BE2C (cell line): ENCODE data around the gene MXD4. TPM values are rescaled to one million over a fixed set of nuclear protein-coding genes. Genes with fewer than 3 reads are reported as not detected.

Source experiments
- DNase-seq: peaks from one replicate; pipeline ENCODE4 v3.0.0-alpha.2; 2020
- H3K27me3 ChIP-seq: fragments of 250-450 bp; sonication (Bioruptor Pico); 2 replicates; pipeline ENCODE4 v1.5.1; 2020; ENCODE audit warnings: mild to moderate bottlenecking
- H3K36me3 ChIP-seq: fragments of 250-450 bp; sonication (Bioruptor Pico); 2 replicates; pipeline ENCODE4 v1.5.1; 2020; ENCODE audit warnings: mild to moderate bottlenecking
- H3K4me1 ChIP-seq: fragments of 250-450 bp; sonication (Bioruptor Pico); 2 replicates; pipeline ENCODE4 v1.5.1; 2020
- H3K4me3 ChIP-seq: 2 replicates; pipeline ENCODE4 v1.5.1; 2011; ENCODE audit warnings: low read depth, low read length
- H3K9me3 ChIP-seq: fragments of 250-450 bp; sonication (Bioruptor Pico); 2 replicates; pipeline ENCODE4 v1.5.1; 2020
- CTCF ChIP-seq: IDR thresholded peaks from 2 replicates; pipeline ENCODE4 v1.5.1; 2012; ENCODE audit warnings: mild to moderate bottlenecking, low read depth, low read length
- polyA plus RNA-seq: library from polyadenylated mRNA; unstranded; fragments of >200 nt; gene quantifications from one replicate; pipeline ENCODE4 v1.2.1, GENCODE V29; 2012; ENCODE audit warnings: low read depth, missing spikeins; ENCODE audit not compliant: insufficient read length, insufficient read depth

The MXD4 gene
- polyA plus RNA-seq: 37.7 TPM

GRCh38 chr4:2261853-2262144, at the start of gene MXD4:
MXD4 (minus strand) TSS chr4:2262109; CDS start chr4:2261980, 129 bp downstream.
- Histone ChIP-seq H3K4me3 (peak within 1 kb of the TSS; percentile 75), H3K36me3 (peaks cover 22% of the 10 kb centered on the region), H3K4me1 (no peaks in the 10 kb centered on the region), H3K27me3 (no peaks in the 10 kb centered on the region), H3K9me3 (no peaks in the 10 kb centered on the region)
- DNase-seq: no peak
- TF ChIP-seq CTCF: no peak

- no peak for DNase-seq
- H3K9me3 ChIP-seq: no peaks in the 10 kb centered on the region
- no peaks in the 10 kb centered on the region for H3K4me1 ChIP-seq
- no peaks in the 10 kb centered on the region for H3K36me3 ChIP-seq
- no peak overlapping the region for H3K4me3 ChIP-seq
- no peaks in the 10 kb centered on the region for H3K27me3 ChIP-seq
- no peak for TF ChIP-seq CTCF
Observed at GRCh38 chr4:2306773-2307410, 45.0 kb upstream of the MXD4 start.

GRCh38 chr4:2305766-2306501, 44.0 kb upstream of the MXD4 start:
- DNase-seq: no peak
- Histone ChIP-seq H3K4me1 (no peaks in the 10 kb centered on the region), H3K27me3 (no peaks in the 10 kb centered on the region), H3K36me3 (no peaks in the 10 kb centered on the region), H3K4me3 (no peak overlapping the region), H3K9me3 (no peaks in the 10 kb centered on the region)
- TF ChIP-seq CTCF: no peak

GRCh38 chr4:2304877-2305561, 43.1 kb upstream of the MXD4 start:
- H3K4me1 ChIP-seq: no peaks in the 10 kb centered on the region
- no peak overlapping the region for H3K4me3 ChIP-seq
- no peaks in the 10 kb centered on the region for H3K9me3 ChIP-seq
- no peaks in the 10 kb centered on the region for H3K36me3 ChIP-seq
- no peak for DNase-seq
- H3K27me3 ChIP-seq: no peaks in the 10 kb centered on the region
- no peak for TF ChIP-seq CTCF

- no peak for DNase-seq
- Histone ChIP-seq H3K27me3 (no peaks in the 10 kb centered on the region), H3K4me3 (no peak overlapping the region), H3K9me3 (no peaks in the 10 kb centered on the region), H3K4me1 (no peaks in the 10 kb centered on the region), H3K36me3 (no peaks in the 10 kb centered on the region)
- TF ChIP-seq CTCF: no peak
Observed at GRCh38 chr4:2304321-2304876, 42.5 kb upstream of the MXD4 start.
